Choroid plexus epithelial cell (primary cell): Measurements from ENCODE around the gene MAMDC4.

Source experiments
- DNase-seq: peaks from one replicate; pipeline ENCODE4 v3.0.0-alpha.2; 2010; ENCODE audit warnings: low read depth
- H3K4me3 ChIP-seq: 2 replicates; pipeline ENCODE4 v1.5.1; 2011; ENCODE audit warnings: low read depth, mild to moderate bottlenecking, control low read depth, low read length, moderate library complexity
- TF ChIP-seq, protein P1 (sequence below): conservative IDR thresholded peaks from 2 replicates; pipeline ENCODE4 v1.5.1; 2011; ENCODE audit warnings: low read depth, mild to moderate bottlenecking, control low read depth, inconsistent platforms, low read length, moderate library complexity

The MAMDC4 gene

DNA sequence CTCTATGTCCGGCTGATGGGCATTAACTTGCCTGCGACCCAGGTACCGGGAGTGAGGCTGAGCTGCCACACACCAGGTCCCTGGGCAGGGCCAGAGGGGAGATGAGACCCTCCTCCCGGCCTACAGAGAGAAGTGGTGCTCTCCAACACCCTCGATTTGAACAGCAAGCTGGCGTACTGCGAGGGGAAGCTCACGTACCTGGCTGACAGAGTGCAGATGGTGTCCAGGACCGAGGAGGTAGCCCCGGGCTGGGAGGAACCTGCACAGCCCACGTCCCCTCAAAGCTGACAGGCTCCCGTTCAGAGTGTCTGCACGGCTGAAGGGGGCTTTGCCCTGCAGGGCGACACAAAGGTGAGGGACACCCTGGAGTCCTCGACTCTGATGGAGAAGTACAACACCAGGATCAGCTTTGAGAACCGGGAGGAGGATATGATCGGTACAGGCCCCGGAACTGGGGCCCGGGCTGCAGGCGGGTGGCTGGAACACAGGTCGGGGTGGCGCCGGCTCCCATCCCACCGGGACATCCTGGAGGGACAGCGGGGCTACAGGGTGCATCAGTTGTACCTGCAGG lies 45.4 kb upstream of the MAMDC4 start:
- no peak for DNase-seq
- TF ChIP-seq, protein P1, sequence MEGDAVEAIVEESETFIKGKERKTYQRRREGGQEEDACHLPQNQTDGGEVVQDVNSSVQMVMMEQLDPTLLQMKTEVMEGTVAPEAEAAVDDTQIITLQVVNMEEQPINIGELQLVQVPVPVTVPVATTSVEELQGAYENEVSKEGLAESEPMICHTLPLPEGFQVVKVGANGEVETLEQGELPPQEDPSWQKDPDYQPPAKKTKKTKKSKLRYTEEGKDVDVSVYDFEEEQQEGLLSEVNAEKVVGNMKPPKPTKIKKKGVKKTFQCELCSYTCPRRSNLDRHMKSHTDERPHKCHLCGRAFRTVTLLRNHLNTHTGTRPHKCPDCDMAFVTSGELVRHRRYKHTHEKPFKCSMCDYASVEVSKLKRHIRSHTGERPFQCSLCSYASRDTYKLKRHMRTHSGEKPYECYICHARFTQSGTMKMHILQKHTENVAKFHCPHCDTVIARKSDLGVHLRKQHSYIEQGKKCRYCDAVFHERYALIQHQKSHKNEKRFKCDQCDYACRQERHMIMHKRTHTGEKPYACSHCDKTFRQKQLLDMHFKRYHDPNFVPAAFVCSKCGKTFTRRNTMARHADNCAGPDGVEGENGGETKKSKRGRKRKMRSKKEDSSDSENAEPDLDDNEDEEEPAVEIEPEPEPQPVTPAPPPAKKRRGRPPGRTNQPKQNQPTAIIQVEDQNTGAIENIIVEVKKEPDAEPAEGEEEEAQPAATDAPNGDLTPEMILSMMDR = no peak
- H3K4me3 ChIP-seq = peak overlapping the region; percentile 87

DNA sequence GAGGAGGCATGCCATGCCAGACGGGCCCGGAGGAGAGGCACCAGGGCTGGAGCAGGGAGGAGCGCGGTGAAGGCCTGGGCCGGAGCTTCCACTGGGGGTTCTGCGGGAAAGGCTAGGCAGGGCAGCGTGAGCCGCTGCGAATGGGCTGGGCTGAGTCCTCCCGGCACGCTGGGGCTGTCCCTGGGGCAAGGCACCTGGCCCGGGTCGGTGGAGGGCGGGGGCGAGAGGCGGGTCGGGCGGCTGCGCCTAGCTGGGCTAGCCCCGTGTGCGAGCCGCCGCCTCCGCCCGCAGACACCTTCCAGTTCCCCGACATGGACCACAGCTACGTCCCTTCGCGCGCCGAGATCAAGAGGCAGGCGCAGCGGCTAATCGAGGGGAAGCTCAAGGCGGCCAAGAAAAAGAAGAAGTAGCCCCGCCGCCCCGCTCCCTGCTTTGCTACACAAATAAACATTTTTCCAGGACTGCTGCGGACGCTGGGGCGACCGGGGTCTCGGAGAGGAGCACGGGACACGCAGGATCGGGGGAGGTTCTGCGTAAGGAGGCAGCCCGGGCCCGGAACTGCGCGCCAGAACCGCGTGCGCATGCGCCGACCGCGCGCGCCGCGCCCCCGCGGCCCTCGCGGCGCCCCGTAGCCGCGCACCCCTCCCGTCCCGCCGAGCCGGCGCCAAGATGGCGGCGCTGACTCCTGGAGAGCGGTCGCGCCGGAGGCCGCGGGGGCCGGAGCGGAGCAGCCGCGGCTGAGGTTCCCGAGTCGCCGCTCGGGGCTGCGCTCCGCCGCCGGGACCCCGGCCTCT lies 44.7 kb upstream of the MAMDC4 start, which contains the start of gene RABL6:
Gene RABL6 (plus strand): TSS at position 668 of the 794 bp plus-strand sequence. CDS start 249 bp downstream, outside the sequence.
- TF ChIP-seq, protein P1 = no peak
- H3K4me3 ChIP-seq = peak within 1 kb of the TSS; percentile 87
- DNase-seq = peak; percentile 62

DNA sequence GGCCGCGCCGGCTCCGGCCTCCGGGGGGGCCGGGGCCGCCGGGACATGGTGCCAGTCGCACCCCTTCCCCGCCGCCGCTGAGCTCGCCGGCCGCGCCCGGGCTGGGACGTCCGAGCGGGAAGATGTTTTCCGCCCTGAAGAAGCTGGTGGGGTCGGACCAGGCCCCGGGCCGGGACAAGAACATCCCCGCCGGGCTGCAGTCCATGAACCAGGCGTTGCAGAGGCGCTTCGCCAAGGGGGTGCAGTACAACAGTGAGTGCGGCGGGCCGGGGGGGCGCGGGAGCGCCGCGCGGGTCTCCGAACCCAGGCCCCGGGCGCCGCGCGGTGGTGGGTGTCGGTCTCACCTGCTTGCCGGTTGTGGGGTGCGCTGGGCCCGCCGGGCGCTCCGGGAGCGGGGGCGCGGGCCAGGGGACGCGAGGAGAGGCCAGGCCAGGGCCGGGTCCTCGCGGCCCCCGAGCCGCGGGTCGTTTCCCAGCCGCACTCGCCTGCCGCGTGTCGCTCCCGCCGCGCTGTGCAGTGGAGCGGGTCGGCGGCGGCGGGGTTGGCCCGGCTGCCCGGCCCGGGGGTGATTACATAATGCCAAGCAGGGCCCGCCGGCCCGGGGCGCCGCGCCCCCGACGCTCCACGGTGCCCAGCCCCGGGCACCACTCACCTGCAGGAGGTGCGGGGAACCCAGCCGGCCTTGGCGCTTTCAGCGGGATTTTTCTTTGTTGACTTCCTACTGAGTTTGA lies 43.9 kb upstream of the MAMDC4 start:
- no peak for DNase-seq
- TF ChIP-seq, protein P1 = no peak
- H3K4me3 ChIP-seq = peak overlapping the region; percentile 87

DNA sequence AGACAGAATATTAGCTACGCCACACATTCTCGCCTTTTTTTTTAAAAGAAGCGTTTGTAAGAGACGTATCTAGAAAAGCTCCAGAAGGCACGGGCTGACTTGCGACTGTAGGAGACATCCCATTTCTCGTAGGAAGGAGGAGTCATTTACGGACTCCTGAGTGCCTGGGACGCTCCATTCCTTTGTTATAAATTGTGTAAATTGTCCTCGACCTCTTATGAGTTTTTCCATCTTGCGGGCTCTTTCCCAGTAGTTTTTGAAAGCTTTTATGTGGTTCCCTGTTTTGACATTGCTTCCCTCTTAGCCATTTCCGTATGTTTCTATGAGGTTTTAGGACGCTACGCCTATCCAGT lies 43.4 kb upstream of the MAMDC4 start:
- DNase-seq = peak; percentile 61
- peak overlapping the region; percentile 87 for H3K4me3 ChIP-seq
- TF ChIP-seq, protein P1 = no peak

DNA sequence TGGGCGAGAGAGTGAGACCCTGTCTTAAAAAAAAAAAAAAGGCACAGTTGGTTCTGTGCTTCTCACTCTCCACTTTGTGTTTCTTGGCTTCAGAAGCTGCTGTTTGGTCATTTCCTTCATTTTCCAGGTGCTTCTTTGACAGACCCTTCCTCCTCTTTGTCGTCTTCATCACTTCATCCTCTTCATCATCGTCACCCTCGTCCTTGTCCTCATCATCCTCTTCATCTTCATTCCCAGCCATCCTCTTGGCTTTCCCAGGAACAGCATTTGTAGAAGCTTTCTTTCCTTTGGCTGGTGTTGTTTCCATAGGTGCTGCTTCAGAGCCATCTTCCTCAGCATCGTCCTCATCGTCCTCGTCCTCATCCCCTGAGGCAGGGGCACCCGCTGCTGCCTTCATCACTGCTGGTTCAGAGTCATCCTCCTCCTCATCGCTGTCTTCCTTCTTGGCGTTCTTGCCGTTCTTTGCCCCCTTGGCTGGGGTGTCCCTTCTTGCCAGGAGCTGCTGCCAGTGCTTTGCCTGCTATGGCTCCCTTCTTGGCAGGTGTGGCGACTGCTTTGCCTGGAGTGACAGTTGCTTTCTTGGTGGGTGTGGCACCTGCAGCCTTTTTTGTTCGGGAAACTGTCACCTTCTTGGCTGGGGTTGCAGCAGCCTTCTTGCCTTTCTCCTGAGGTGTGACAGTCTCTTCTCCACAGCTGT lies 37.3 kb upstream of the MAMDC4 start:
- TF ChIP-seq, protein P1 = no peak
- H3K4me3 ChIP-seq = no peak overlapping the region
- no peak for DNase-seq

DNA sequence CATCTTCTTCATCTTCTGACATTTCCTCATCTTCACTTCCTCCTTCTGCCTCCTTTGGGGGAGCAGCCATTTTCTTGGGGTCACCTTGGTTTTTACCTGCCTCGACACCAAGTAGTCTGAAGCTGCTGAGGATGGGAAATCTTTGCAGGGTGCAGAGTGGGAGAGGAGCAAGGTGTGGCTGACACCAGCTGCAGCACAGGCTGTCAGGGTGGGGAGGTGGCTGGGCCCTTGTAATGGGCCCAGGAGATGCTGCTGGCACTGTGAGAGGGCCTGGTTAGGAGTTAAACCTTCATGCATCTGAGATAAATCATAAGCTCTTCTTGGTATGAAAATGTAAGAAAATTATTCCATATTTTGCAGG lies 36.7 kb upstream of the MAMDC4 start:
- no peak for DNase-seq
- TF ChIP-seq, protein P1 = no peak

More for the DNA sequence above, 36.7 kb upstream of the MAMDC4 start:
- H3K4me3 ChIP-seq = no peak overlapping the region
